BLaER1 treated with 17β-estradiol and CSF1 and Interleukin-3, amounts not matched to agents 10 nM and 100 nM (cell line): Measurements from ENCODE around the gene KCTD5.

Experiments used
- H3K27ac ChIP-seq, 11 experiments: shearing (Covaris generic); formaldehyde crosslinking; 2 replicates each; pipeline ENCODE4 v1.8.1; 2022
- H3K27me3 ChIP-seq, 11 experiments: shearing (Covaris generic); formaldehyde crosslinking; 2 replicates each; pipeline ENCODE4 v1.8.1; 2022
- H3K36me3 ChIP-seq, 11 experiments: shearing (Covaris generic); formaldehyde crosslinking; 2 replicates each; pipeline ENCODE4 v1.8.1; 2022
- H3K4me1 ChIP-seq, 10 experiments: shearing (Covaris generic); formaldehyde crosslinking; 2 replicates each; pipeline ENCODE4 v1.8.1; 2022
- H3K4me2 ChIP-seq, 11 experiments: shearing (Covaris generic); formaldehyde crosslinking; 2 replicates each; pipeline ENCODE4 v1.8.1; 2022
- H3K4me3 ChIP-seq, 10 experiments: shearing (Covaris generic); formaldehyde crosslinking; 2 replicates each; pipeline ENCODE4 v1.8.1; 2022
- H3K9ac ChIP-seq, 11 experiments: shearing (Covaris generic); formaldehyde crosslinking; 2 replicates each; pipeline ENCODE4 v1.8.1; 2022
- H3K9me3 ChIP-seq, 11 experiments: shearing (Covaris generic); formaldehyde crosslinking; replicated peaks in 1 of 11; 2 replicates each; pipeline ENCODE4 v1.8.1; 2022
- H4K20me1 ChIP-seq, 11 experiments: shearing (Covaris generic); formaldehyde crosslinking; 2 replicates each; pipeline ENCODE4 v1.8.1; 2022
- Cebpa-rat ChIP-seq, 11 experiments: shearing (Covaris generic); IDR thresholded peaks; 2 replicates each; pipeline ENCODE4 v1.8.1; 2022

KCTD5 gene

GRCh38 chr16:2706085-2706484 lies 23.8 kb downstream of the KCTD5 start:
- Histone ChIP-seq H3K4me2 (peak overlapping the region in 1 of 11 experiments; percentile 99; a peak in 1 of 22 replicates), H4K20me1 (peaks cover 95 to 100% (median 98%) of the 10 kb centered on the region in 11 experiments), H3K9ac (no peak overlapping the region), H3K9me3 (no peaks in the 10 kb centered on the region), H3K4me3 (no peak overlapping the region), H3K27ac (no peak overlapping the region), H3K27me3 (peaks cover 0 to 11% (median 0%) of the 10 kb centered on the region in 11 experiments; a peak in 2 of 22 replicates), H3K36me3 (peaks cover 54 to 92% (median 83%) of the 10 kb centered on the region in 11 experiments), H3K4me1 (peaks cover 20 to 80% (median 60%) of the 10 kb centered on the region in 10 experiments)
- no peak for TF ChIP-seq Cebpa-rat (IDR thresholded peaks at IDR 0.05)

GRCh38 chr16:2706611-2707311 lies 24.4 kb downstream of the KCTD5 start:
- Histone ChIP-seq H3K27me3 (peaks cover 0 to 8% (median 0%) of the 10 kb centered on the region in 11 experiments; a peak in 2 of 22 replicates), H3K4me2 (no peak overlapping the region), H3K27ac (no peak overlapping the region), H3K9me3 (no peaks in the 10 kb centered on the region), H3K36me3 (peaks cover 50 to 85% (median 76%) of the 10 kb centered on the region in 11 experiments), H3K9ac (no peak overlapping the region), H4K20me1 (peaks cover 91 to 100% (median 96%) of the 10 kb centered on the region in 11 experiments), H3K4me3 (no peak overlapping the region), H3K4me1 (peaks cover 13 to 78% (median 55%) of the 10 kb centered on the region in 10 experiments; a peak in 19 of 20 replicates)
- no peak for TF ChIP-seq Cebpa-rat (IDR thresholded peaks at IDR 0.05)

GRCh38 chr16:2707368-2708289 lies 25.3 kb downstream of the KCTD5 start:
- Histone ChIP-seq H3K4me2 (no peak overlapping the region), H4K20me1 (peaks cover 85 to 100% (median 96%) of the 10 kb centered on the region in 11 experiments), H3K9me3 (no peaks in the 10 kb centered on the region), H3K4me3 (no peak overlapping the region), H3K36me3 (peaks cover 45 to 76% (median 69%) of the 10 kb centered on the region in 11 experiments), H3K27ac (no peak overlapping the region), H3K27me3 (peaks cover 0 to 5% (median 0%) of the 10 kb centered on the region in 11 experiments; a peak in 2 of 22 replicates), H3K4me1 (peaks cover 12 to 78% (median 54%) of the 10 kb centered on the region in 10 experiments; a peak in 19 of 20 replicates), H3K9ac (peak overlapping the region in 1 of 11 experiments; percentile 29; a peak in 2 of 22 replicates)
- TF ChIP-seq Cebpa-rat (IDR thresholded peaks at IDR 0.05): no peak

- H3K4me1 ChIP-seq: peaks cover 13 to 76% (median 50%) of the 10 kb centered on the region in 10 experiments; a peak in 19 of 20 replicates
- peak overlapping the region in 1 of 11 experiments; percentile 29; a peak in 1 of 22 replicates for H3K9ac ChIP-seq
- no peak for TF ChIP-seq Cebpa-rat (IDR thresholded peaks at IDR 0.05)
- H3K36me3 ChIP-seq: peaks cover 42 to 70% (median 63%) of the 10 kb centered on the region in 11 experiments
- H3K4me2 ChIP-seq: 0 out of 22 replicates have a peak overlapping the region, but pooled peaks of 1 of the 11 experiments have one; percentile 11
- peaks cover 78 to 100% (median 93%) of the 10 kb centered on the region in 11 experiments for H4K20me1 ChIP-seq
- H3K9me3 ChIP-seq: no peaks in the 10 kb centered on the region
- H3K4me3 ChIP-seq: no peak overlapping the region
- H3K27me3 ChIP-seq: no peaks in the 10 kb centered on the region
- no peak overlapping the region for H3K27ac ChIP-seq
Measured at GRCh38 chr16:2708290-2708639, 25.9 kb downstream of the KCTD5 start.

GRCh38 chr16:2708955-2709587 lies 26.7 kb downstream of the KCTD5 start:
- peak overlapping the region in 6 of 11 experiments; percentile 2 to 42 (median 22); a peak in 6 of 22 replicates for H3K9ac ChIP-seq
- no peak overlapping the region for H3K4me3 ChIP-seq
- no peaks in the 10 kb centered on the region for H3K27me3 ChIP-seq
- no peaks in the 10 kb centered on the region for H3K9me3 ChIP-seq
- no peak for TF ChIP-seq Cebpa-rat (IDR thresholded peaks at IDR 0.05)
- peak overlapping the region in 10 of 11 experiments; percentile 9 to 76 (median 52); a peak in 16 of 22 replicates for H3K4me2 ChIP-seq
- peaks cover 21 to 76% (median 50%) of the 10 kb centered on the region in 10 experiments for H3K4me1 ChIP-seq
- peaks cover 40 to 62% (median 58%) of the 10 kb centered on the region in 11 experiments for H3K36me3 ChIP-seq
- H3K27ac ChIP-seq: no peak overlapping the region
- peaks cover 70 to 100% (median 93%) of the 10 kb centered on the region in 11 experiments for H4K20me1 ChIP-seq

- Histone ChIP-seq H3K27me3 (no peaks in the 10 kb centered on the region), H3K4me2 (peak overlapping the region; percentile 9 to 76 (median 51); a peak in 21 of 22 replicates), H3K27ac (no peak overlapping the region; a peak in 1 of 22 replicates), H3K36me3 (peaks cover 40 to 57% (median 53%) of the 10 kb centered on the region in 11 experiments), H3K9ac (peak overlapping the region in 8 of 11 experiments; percentile 6 to 52 (median 29); a peak in 9 of 22 replicates), H3K4me1 (peaks cover 24 to 76% (median 51%) of the 10 kb centered on the region in 10 experiments), H4K20me1 (peaks cover 65 to 100% (median 92%) of the 10 kb centered on the region in 11 experiments), H3K9me3 (no peaks in the 10 kb centered on the region), H3K4me3 (no peak overlapping the region)
- no peak for TF ChIP-seq Cebpa-rat (IDR thresholded peaks at IDR 0.05)
Measured at GRCh38 chr16:2709588-2709984, 27.3 kb downstream of the KCTD5 start.

GRCh38 chr16:2710021-2710710 lies 27.8 kb downstream of the KCTD5 start:
- Histone ChIP-seq H3K4me2 (peak overlapping the region; percentile 9 to 76 (median 51); a peak in 20 of 22 replicates), H3K4me3 (no peak overlapping the region), H3K4me1 (peaks cover 24 to 76% (median 54%) of the 10 kb centered on the region in 10 experiments), H3K36me3 (peaks cover 35 to 51% (median 47%) of the 10 kb centered on the region in 11 experiments), H3K9ac (peak overlapping the region in 7 of 11 experiments; percentile 6 to 52 (median 36); a peak in 8 of 22 replicates), H3K27ac (no peak overlapping the region), H3K9me3 (no peaks in the 10 kb centered on the region), H4K20me1 (peaks cover 59 to 100% (median 90%) of the 10 kb centered on the region in 11 experiments), H3K27me3 (no peaks in the 10 kb centered on the region)
- TF ChIP-seq Cebpa-rat (IDR thresholded peaks at IDR 0.05): no peak
